ENCODE data around the gene RNASEH2B.
A peak's percentile ranks its signal among the peaks of the same experiment; 100 is the strongest.

RNASEH2B gene, protein sequence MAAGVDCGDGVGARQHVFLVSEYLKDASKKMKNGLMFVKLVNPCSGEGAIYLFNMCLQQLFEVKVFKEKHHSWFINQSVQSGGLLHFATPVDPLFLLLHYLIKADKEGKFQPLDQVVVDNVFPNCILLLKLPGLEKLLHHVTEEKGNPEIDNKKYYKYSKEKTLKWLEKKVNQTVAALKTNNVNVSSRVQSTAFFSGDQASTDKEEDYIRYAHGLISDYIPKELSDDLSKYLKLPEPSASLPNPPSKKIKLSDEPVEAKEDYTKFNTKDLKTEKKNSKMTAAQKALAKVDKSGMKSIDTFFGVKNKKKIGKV

DNA sequence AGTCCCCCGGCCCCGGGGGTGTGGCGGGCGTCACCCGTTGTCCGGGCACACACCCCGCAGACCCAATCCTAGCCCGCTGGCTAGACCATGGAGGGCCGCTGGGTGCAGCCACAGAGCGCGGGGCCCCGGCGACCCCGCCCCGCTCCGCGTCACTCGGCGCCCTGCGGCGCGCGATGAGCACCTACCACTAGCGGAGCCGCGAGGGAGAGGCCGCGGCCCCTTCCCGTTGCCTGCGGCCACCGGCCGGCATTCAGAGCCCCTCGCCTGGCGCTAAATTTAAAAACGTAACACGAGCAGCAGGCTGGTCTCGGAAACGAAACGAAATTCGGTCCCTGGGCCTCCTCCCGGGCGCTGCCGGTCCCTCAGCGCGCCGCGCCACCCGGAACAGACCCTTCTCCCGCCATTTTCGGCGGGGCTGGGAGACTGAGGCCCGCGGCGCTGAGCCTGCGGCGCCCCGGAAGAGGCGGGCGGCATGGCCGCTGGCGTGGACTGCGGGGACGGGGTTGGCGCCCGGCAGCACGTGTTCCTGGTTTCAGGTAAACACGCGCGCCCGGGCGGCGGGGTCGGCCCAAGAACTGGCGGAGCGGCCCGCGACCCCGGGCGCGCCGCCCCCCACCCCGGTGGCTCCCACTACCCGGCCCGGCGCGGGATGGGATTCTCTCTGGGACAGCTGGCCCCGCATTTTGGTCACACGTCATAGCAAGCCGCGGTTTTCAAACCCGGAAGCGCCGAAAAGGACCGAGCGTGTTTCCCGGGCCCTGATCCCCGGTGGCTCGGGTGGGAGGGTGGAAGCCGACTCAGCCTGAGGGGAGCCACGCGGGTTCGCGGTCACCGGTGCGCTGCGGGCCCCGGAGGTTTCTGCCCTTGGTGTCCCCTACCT, at the start of gene RNASEH2B:
RNASEH2B (plus strand) TSS at position 187 of the 880 bp plus-strand sequence; CDS start at position 473, 286 bp downstream.
- no peak for DNase-seq

- DNase-seq = no peak
Observed at GRCh38 chr13:50864492-50864891, 45.1 kb upstream of the RNASEH2B start.

DNA sequence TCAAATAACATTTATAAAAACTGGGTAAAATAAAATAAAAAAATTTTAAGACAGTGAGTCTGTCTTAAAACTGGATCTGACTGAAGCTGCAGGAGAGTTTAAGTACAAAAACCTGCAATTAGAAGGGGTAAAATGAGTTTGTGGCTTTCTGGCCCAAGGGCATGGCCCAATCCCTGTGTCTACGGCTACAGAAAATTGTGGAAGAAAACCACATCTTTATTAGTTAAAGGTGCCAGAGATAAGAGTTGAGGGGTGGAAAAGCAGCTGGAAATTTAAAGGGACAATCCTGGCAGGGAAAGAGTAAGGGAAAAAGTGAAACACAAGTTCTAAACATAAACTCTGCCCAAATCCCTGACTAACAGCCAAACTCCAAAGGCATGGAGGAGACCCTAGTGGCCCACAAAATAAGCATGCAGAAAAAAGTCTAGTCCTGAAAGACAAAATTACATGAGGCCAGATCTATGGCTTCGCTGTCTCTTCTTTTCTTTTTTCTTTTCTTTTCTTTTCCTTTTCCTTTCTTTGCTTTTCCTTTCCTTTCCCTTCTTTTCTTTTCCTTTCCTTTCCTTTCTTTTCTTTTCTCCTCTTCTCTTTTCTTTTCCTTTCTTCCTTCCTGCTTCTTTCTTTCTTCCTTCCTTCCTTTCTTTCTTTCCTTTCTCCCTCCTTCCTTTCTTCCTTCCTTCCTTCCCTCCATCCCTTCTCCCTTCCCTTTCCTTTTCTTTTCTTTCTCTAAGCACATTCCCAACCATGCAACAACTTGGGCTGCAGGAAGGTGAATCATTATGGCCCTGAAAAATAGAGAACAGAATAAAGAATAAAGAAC, 42.6 kb upstream of the RNASEH2B start:
- no peak for DNase-seq

- no peak for DNase-seq
Observed at GRCh38 chr13:50867637-50867945, 42.0 kb upstream of the RNASEH2B start.

DNA sequence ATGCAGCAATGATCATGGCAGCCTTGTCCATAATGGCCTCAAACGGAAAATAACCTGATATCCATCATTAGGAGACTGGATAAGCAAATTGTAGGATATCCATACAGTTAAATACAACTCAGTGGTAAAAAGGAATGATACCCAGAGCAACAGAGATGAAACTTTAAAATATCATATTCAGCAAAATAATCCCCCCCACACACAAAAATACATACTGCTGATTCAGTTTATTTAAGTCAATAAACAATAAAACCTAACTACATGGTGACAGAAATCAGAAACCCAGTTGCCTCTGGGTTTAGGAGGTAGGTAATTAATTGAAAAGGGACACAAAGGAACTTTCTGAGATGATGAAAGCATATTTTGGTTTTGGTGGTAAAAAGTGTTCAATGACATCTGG, 38.2 kb upstream of the RNASEH2B start:
- DNase-seq = no peak

DNA sequence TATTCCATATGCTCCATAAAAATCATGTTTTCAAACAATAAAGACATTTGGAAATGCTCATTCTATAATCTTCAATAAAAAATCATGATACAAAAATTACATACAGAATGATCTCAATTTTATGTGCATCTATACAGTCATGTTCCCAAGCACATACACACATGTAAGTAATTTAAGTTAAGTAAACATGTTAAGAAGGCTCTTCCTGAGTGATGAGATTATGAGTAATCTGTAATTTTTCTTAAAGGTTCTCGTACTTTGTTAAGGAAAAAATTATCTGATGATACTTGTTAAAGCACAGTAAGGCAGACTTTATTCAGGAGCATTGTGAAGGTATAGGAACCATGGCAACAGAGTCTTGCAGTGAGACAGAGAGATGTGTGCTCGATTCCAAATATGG, 36.1 kb upstream of the RNASEH2B start:
- DNase-seq = no peak

GRCh38 chr13:50873991-50874390, 35.6 kb upstream of the RNASEH2B start:
- DNase-seq = no peak

- DNase-seq = no peak
Observed at GRCh38 chr13:50882816-50883435, 26.7 kb upstream of the RNASEH2B start.

DNA sequence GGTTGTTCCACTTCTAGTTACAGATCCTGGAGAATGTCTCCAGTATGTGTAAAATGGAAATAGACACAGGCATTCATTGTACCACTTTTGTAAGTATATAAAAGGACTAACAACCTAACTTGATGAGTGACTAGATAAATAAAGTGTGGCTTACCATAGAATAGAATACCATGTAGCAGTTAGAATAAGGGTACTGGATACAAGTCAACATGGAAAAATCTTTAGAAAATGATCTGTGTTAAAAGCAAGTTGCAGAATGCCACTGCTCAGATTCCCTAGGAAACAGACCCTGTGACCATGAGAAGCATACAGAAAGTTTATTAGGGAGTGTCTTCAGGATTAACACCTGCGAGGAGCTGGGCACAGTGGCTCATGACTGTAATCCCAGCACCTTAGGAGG, 25.9 kb upstream of the RNASEH2B start:
- no peak for DNase-seq

GRCh38 chr13:50884265-50884664, 25.3 kb upstream of the RNASEH2B start:
- DNase-seq = no peak

DNA sequence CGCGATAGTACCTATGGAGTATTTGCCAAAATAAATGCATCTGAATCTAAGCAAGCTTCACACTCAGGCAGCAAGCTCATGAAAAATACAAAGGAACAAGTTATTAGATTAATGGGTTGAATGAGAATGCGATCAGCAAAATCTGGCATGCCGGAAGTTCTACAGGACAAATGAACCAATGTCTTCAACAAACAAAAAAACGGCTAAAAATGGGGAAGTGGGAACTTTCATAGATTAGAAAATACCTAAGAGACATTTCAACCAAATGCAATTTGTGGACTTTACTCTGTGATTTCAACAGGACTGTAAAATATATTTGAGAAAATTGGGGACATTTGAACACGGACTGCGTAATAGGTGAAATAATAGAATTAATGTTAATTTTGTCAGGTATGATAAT, 22.4 kb upstream of the RNASEH2B start:
- DNase-seq = no peak

- no peak for DNase-seq
Observed at GRCh38 chr13:50888362-50888761, 21.2 kb upstream of the RNASEH2B start.

GRCh38 chr13:50889317-50889716, 20.3 kb upstream of the RNASEH2B start:
- no peak for DNase-seq

DNA sequence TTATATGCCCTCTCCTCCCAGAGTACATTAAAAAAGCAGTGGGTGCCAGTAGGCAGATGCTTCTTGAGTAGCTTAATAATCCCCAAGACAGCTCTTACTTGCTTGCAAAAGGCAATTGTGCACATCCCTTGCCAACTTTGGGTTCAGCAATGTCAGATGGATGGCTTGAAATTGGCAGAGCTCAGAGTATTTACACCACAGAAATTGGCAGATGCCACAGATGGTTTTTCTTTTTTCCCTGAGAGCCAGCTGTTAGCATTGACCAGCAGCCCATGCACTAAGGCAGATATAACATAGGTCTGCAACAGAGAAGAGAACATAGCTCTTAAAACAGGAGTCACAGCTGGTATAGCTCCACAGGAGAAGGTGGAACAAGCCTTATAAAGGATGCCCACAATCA, 18.4 kb upstream of the RNASEH2B start:
- peak; percentile 49 for DNase-seq

GRCh38 chr13:50892210-50892944, 17.2 kb upstream of the RNASEH2B start:
- DNase-seq = no peak

DNA sequence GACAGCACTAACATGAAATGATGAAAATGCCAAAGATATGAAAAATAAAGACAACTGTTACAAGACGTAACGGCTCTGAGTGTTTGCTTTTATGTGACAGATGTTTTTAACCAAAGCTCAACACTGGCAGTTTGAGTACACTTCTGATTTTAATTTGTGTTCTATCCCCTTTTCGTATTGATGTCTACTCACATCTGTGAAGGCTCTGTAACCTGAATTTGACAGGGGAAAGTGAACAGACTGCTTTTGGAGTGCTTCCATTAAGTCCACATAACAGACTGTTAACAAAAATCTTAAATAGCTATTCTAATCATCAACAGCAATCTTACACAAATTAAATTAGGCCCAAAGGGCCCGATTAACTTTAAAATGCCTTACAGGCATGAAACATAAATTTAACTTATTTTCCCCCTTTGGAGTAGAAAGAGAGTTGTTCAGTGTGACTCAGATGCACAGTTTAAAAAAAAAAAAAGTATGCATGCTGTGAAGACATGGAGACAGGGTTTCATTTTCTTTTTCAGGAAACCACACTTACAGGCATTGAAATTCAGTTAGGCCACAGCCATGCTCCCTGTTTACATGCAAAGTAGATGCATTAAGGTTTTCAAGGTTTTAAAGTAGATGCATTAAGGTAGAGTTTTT, 16.3 kb upstream of the RNASEH2B start:
- DNase-seq = peak; percentile 65

GRCh38 chr13:50894012-50894411, 15.6 kb upstream of the RNASEH2B start:
- DNase-seq = no peak

GRCh38 chr13:50894504-50894903, 15.1 kb upstream of the RNASEH2B start:
- no peak for DNase-seq

- DNase-seq = no peak
Observed at GRCh38 chr13:50898338-50898737, 11.3 kb upstream of the RNASEH2B start.

DNA sequence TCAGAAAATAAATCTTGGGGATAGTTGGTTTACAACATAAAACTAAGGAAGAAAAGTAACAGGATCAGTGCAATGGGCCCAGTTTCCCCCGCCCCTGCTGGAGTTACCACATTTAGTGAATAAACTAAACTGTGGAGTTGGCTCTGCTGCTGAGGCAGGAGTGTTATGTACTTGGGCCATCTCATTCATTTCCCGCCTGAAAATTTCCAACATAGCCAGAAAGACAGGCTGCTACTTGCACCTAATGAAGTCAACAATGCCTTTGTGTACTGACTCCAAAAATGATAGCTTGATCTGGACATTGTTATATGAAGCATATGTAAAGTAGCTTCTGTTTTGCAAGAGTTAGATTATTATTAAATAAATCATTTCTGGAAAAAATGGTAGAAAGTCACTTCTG, 7.9 kb upstream of the RNASEH2B start:
- no peak for DNase-seq

DNA sequence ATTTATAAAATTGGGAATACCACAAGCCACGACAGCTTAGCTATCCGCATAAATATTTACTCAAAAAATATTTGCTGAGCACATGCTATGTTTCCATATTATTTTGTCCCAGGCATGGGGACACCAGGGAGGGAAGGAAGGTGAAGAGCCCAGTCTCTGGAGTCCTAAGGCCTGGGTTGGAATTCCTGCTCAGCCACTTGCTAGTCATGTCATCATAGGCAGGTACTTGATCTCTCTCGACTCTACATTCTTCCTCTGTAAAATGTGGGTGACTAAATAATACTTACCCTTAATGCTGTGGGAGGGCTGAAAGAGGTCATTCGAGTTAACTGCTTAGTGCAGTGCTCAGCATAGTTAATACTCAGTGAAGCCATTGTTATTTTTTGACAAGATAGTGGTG, 4.3 kb upstream of the RNASEH2B start:
- no peak for DNase-seq

DNA sequence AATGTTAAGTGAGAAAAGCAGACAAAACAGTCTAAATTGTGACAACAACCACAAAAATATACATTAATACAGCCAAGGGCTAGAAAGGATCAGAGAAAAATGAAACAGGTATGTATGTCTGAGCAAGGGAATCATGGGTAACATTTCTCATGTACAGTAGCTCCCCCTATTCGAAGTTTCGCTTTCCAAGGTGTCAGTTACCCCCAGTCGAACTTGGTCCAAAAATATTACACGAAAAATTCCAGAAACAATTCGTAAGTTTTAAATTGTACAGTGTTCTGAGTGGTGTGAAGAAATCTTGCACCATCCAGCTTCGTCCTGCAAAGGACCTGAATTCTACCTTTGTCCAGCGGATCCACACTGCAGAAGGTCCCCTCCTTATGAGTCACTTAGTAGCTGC, 1.8 kb upstream of the RNASEH2B start:
- no peak for DNase-seq

All from NCI-H524 treated with DMSO at 0.1 percent for 48 hours (cell line).